ENCODE data around the gene TMEM143. TPM values are rescaled to one million over a fixed set of nuclear protein-coding genes. Genes with fewer than 3 reads are reported as not detected.
A peak's percentile ranks its signal among the peaks of the same experiment; 100 is the strongest.
"Not testable (repeated sequence)": the region's sequence is repeated elsewhere in the genome, so short reads cannot be mapped to it uniquely, and the experiment has no call there.

TMEM143 gene
- total RNA-seq, 1 experiment from 2014 or later = 7.5 TPM

DNA sequence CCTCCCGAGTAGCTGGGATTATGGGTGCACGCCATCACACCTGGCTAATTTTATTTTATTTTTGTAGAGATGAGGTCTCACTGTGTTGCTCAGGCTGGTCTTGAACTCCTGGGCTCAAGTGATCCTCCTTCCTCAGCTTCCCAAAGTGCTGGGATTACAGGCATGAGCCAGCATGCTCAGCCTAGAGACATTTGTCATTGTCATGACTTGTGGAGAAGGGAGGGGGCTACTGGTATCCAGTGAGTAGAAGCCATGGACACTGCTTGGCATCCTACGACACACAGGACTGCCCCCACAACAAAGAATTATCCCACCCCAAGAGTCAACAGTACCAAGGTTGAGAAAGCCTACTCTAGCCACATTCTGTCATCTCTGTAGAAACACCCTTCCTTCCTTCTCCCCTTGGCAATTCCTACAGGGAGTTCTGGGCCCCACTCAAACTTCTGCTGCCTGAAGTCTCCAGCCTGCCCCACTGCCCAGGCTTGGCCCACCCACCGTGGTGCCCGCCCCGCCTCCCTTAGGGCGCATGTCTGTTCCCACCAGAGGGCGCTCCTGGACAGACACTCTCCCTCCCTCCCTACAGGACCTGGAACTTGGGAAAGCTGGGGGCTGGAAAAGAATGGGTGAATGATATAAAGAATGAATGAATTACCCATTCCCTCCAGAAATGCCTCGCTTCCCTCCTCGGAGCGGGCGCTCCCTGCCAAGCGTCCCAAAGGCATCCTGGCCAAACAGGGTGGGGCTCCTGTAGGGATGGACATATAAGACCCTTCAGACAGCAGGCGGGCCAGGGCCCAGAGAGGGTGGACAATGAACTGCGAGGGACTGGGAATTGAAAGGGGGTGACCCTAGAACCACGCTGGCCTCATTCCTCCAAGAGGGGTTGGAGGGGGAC is 43.8 kb downstream of the TMEM143 start:
- peak overlapping the region; percentile 58 for H3K27ac ChIP-seq (ENCODE audit: low read depth, low read length, poor library complexity, severe bottlenecking)
- POLR2A ChIA-PET (ENCODE audit: low non-redundant PET) = no interaction called here

DNA sequence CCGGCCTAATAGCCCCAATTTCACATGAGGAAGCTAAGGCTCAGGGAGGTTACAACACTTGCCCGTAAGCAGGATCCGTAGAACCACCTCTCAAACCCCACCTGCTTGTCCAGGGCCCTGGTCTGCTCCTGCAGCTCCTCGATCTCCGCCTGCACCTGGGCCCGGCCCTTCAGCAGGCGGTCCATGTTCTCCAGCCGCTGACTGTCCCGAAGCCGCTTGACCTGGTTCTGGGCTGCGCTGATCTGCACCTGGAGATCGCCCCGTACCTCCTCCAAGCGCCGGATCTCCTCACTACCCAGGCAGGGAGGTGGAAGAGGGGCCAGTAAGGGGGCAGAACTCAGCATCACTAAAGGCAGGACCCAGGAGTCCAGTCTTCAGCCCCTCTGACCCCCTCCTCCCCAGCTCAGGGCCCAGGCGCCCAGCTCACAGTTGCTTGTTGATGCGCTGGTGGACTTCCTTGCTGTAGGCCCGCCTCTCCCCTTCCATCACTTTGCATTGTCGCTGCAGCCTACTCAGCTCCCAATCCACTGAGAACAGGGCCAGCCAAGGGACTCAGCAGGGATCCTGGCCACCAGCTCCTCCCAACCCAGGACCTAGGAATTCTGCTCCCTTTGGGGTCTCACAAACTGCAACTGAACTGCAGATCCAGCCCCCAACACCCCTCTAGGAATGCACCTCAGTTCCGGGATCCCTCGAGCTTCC is 45.3 kb downstream of the TMEM143 start:
- Histone ChIP-seq H3K4me3 (ENCODE audit: low read depth, low read length, poor library complexity, severe bottlenecking) (no peak overlapping the region), H3K27ac (ENCODE audit: low read depth, low read length, poor library complexity, severe bottlenecking) (no peak overlapping the region), H3K9me3 (ENCODE audit: low read depth, low read length, poor library complexity, severe bottlenecking) (no peaks in the 10 kb centered on the region), H3K36me3 (ENCODE audit: insufficient read depth, low read length, poor library complexity, severe bottlenecking) (no peaks in the 10 kb centered on the region), H3K27me3 (replicated peaks; ENCODE audit: insufficient read depth, low read depth, low read length, poor library complexity) (no peaks in the 10 kb centered on the region), H3K4me1 (ENCODE audit: insufficient read depth, low read length, poor library complexity, severe bottlenecking) (peaks cover 31% of the 10 kb centered on the region)
- intact Hi-C loops (cut with micrococcal nuclease; ENCODE audit: unreplicated experiment) = no loop called here
- DNase-seq (ENCODE audit: low spot score) = no peak
- no TSS peak for BruUV-seq (replicated peaks)
- CTCF ChIA-PET = interaction anchor here (0.7 to 1.1 kb wide), 2 partner anchors 15 to 270 kb away, joined by 6 read pairs; no protein-coding TSS in a partner anchor
- TF ChIP-seq, protein P1, sequence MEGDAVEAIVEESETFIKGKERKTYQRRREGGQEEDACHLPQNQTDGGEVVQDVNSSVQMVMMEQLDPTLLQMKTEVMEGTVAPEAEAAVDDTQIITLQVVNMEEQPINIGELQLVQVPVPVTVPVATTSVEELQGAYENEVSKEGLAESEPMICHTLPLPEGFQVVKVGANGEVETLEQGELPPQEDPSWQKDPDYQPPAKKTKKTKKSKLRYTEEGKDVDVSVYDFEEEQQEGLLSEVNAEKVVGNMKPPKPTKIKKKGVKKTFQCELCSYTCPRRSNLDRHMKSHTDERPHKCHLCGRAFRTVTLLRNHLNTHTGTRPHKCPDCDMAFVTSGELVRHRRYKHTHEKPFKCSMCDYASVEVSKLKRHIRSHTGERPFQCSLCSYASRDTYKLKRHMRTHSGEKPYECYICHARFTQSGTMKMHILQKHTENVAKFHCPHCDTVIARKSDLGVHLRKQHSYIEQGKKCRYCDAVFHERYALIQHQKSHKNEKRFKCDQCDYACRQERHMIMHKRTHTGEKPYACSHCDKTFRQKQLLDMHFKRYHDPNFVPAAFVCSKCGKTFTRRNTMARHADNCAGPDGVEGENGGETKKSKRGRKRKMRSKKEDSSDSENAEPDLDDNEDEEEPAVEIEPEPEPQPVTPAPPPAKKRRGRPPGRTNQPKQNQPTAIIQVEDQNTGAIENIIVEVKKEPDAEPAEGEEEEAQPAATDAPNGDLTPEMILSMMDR (conservative IDR thresholded peaks at IDR 0.05; ENCODE audit: low read depth, low read length) = no peak
- TF ChIP-seq EZH2 (IDR thresholded peaks at IDR 0.05; ENCODE audit: borderline replicate concordance, low read depth, low read length, poor library complexity, severe bottlenecking) = no peak
- POLR2A ChIA-PET (ENCODE audit: low non-redundant PET) = no interaction called here

More for the DNA sequence above, 43.8 kb downstream of the TMEM143 start:
- H3K4me3 ChIP-seq (ENCODE audit: low read depth, low read length, poor library complexity, severe bottlenecking) = no peak overlapping the region
- no peaks in the 10 kb centered on the region for H3K36me3 ChIP-seq (ENCODE audit: insufficient read depth, low read length, poor library complexity, severe bottlenecking)
- H3K4me1 ChIP-seq (ENCODE audit: insufficient read depth, low read length, poor library complexity, severe bottlenecking) = peaks cover 38% of the 10 kb centered on the region
- TF ChIP-seq, protein P1 (conservative IDR thresholded peaks at IDR 0.05; ENCODE audit: low read depth, low read length) = peak; percentile 97
- TF ChIP-seq EZH2 (IDR thresholded peaks at IDR 0.05; ENCODE audit: borderline replicate concordance, low read depth, low read length, poor library complexity, severe bottlenecking) = no peak
- CTCF ChIA-PET = interaction anchor here (0.5 to 1.5 kb wide), 9 partner anchors 13 to 270 kb away, joined by 3 to 23 read pairs (median 3); partner anchors contain the start of genes GRIN2D, KDELR1, SYNGR4 and TMEM143
- intact Hi-C loops (cut with micrococcal nuclease; ENCODE audit: unreplicated experiment) = loop anchor here (1.0 to 5.0 kb wide), 4 partner anchors 14 to 265 kb away; no protein-coding TSS in a partner anchor
- H3K27me3 ChIP-seq (replicated peaks; ENCODE audit: insufficient read depth, low read depth, low read length, poor library complexity) = no peaks in the 10 kb centered on the region
- no TSS peak for BruUV-seq (replicated peaks)
- peak; percentile 89 for DNase-seq (ENCODE audit: low spot score)
- H3K9me3 ChIP-seq (ENCODE audit: low read depth, low read length, poor library complexity, severe bottlenecking) = no peaks in the 10 kb centered on the region

DNA sequence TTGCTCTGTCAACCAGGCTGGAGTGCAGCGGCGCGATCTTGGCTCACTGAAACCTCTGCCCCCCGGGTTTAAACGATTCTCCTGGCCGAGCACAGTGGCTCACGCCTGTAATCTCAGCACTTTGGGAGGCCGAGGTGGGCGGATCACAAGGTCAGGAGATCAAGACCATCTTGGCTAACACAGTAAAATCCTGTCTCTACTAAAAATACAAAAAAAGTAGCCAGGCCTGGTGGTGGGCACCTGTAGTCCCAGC is 46.1 kb downstream of the TMEM143 start:
- H3K9me3 ChIP-seq (ENCODE audit: low read depth, low read length, poor library complexity, severe bottlenecking); H3K27ac ChIP-seq (ENCODE audit: low read depth, low read length, poor library complexity, severe bottlenecking); H3K4me3 ChIP-seq (ENCODE audit: low read depth, low read length, poor library complexity, severe bottlenecking); BruUV-seq (replicated peaks); CTCF ChIA-PET; POLR2A ChIA-PET (ENCODE audit: low non-redundant PET); H3K27me3 ChIP-seq (replicated peaks; ENCODE audit: insufficient read depth, low read depth, low read length, poor library complexity); intact Hi-C loops (cut with micrococcal nuclease; ENCODE audit: unreplicated experiment); H3K36me3 ChIP-seq (ENCODE audit: insufficient read depth, low read length, poor library complexity, severe bottlenecking); DNase-seq (ENCODE audit: low spot score): not testable (repeated sequence)
- H3K4me1 ChIP-seq (ENCODE audit: insufficient read depth, low read length, poor library complexity, severe bottlenecking) = peaks cover 24% of the 10 kb centered on the region

Data from A673 (cell line).